A673 (cell line): Measurements from ENCODE around the gene MAP6. TPM values are rescaled to one million over a fixed set of nuclear protein-coding genes. Genes with fewer than 3 reads are reported as not detected.

Source experiments
- BruUV-seq: library from RNA; stranded (reverse); fragments of 400-500 nt; replicated peaks from 2 replicates; lab custom pipeline; 2021; lab: Mats Ljungman, UMichigan
- CTCF ChIA-PET: fragments of 300-600 bp; sonication (Branson Sonifier 250); formaldehyde crosslinking; loops from one replicate; lab custom pipeline; 2022; ENCODE audit warnings: antibody characterized with exemption; lab: Charles Lee
- POLR2A ChIA-PET: fragments of 300-600 bp; sonication (Branson Sonifier 250); formaldehyde crosslinking; loops from one replicate; lab custom pipeline; 2022; ENCODE audit warnings: antibody characterized with exemption; ENCODE audit not compliant: low non-redundant PET; lab: Charles Lee
- DNase-seq: peaks from one replicate; pipeline ENCODE4 v3.0.0-alpha.2; 2015; ENCODE audit warnings: low spot score
- H3K27ac ChIP-seq: fragments of 200-600 bp; sonication (generic); 2 replicates; pipeline ENCODE4 v1.5.1; 2016; ENCODE audit warnings: mixed run types, low read depth, mild to moderate bottlenecking, mixed read lengths, antibody characterized with exemption, low read length; ENCODE audit not compliant: poor library complexity, severe bottlenecking
- H3K27me3 ChIP-seq: fragments of 200-600 bp; sonication (generic); replicated peaks from 2 replicates; pipeline ENCODE4 v1.6.1; 2017; ENCODE audit warnings: mixed run types, low read depth, mild to moderate bottlenecking, mixed read lengths, antibody characterized with exemption, low read length; ENCODE audit not compliant: insufficient read depth, poor library complexity
- H3K36me3 ChIP-seq: fragments of 200-600 bp; sonication (generic); 2 replicates; pipeline ENCODE4 v1.6.1; 2016; ENCODE audit warnings: mixed run types, mild to moderate bottlenecking, mixed read lengths, antibody characterized with exemption, low read length; ENCODE audit not compliant: insufficient read depth, poor library complexity, severe bottlenecking
- H3K4me1 ChIP-seq: fragments of 200-600 bp; sonication (generic); 2 replicates; pipeline ENCODE4 v1.6.1; 2017; ENCODE audit warnings: mixed run types, mild to moderate bottlenecking, mixed read lengths, antibody characterized with exemption, low read length; ENCODE audit not compliant: insufficient read depth, poor library complexity, severe bottlenecking
- H3K4me3 ChIP-seq: fragments of 200-600 bp; sonication (generic); 2 replicates; pipeline ENCODE4 v1.5.1; 2016; ENCODE audit warnings: low read depth, mixed run types, mild to moderate bottlenecking, mixed read lengths, low read length; ENCODE audit not compliant: poor library complexity, severe bottlenecking
- H3K9me3 ChIP-seq: fragments of 200-600 bp; sonication (generic); 2 replicates; pipeline ENCODE4 v1.6.1; 2016; ENCODE audit warnings: mixed run types, low read depth, mild to moderate bottlenecking, mixed read lengths, antibody characterized with exemption, low read length; ENCODE audit not compliant: poor library complexity, severe bottlenecking
- EZH2 ChIP-seq: fragments of 200-600 bp; sonication (generic); IDR thresholded peaks from 2 replicates; pipeline ENCODE4 v1.6.1; 2017; ENCODE audit warnings: borderline replicate concordance, low read depth, mild to moderate bottlenecking, mixed read lengths, antibody characterized with exemption, low read length; ENCODE audit not compliant: poor library complexity, severe bottlenecking
- intact Hi-C: fragments of 100-400 bp; cut with micrococcal nuclease; formaldehyde crosslinking; loops from one replicate; pipeline ENCODE4 v1.10.0; 2022; ENCODE audit not compliant: unreplicated experiment
- total RNA-seq: library from RNA; stranded (reverse); gene quantifications from 2 replicates; pipeline ENCODE4 v1.2.3, GENCODE V29; 2021
- TF ChIP-seq, protein P1 (sequence below): fragments of 300-800, 200-600 bp; sonication (generic); conservative IDR thresholded peaks from 2 replicates; pipeline ENCODE4 v1.5.1; 2017; ENCODE audit warnings: low read depth, mild to moderate bottlenecking, antibody characterized with exemption, low read length, moderate library complexity, mixed read lengths

The MAP6 gene
- total RNA-seq, 1 experiment from 2014 or later: not detected

DNA sequence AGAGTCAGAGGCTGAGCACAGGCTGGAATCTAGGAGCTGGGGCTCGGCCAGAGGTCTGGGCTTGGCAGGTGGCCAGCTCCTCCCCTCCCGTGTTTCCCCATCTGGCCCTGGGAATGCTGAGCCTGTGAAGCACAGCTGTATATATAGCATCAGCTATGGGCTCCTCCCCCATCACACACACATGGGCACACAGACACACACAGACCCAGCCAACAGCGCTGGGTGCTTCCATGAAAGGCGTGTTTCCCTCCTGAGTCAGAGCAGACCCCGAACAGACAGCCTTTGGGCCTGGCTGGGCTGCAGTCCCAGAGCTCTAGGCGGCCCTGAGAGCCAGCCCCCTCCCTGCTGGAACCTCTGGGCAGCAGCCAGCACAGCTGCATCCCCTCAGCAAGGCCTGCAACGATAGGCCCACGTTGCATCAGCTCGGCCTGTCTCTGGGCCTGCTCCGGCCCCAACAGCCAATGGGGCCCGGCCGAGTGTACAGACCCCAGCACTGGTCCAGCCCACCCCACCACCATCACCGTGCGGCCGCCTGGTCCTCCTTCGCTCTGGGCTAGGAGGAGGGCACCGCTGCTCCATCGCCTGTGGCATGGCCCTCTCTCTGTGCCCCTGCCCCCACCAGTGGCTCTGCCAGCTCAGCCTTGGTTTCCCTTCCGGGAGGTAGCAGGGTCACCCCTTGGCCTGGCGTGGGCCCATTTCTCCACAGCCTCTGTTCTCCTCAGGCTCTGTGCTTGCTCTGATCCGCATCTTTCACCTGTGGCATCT lies 114.4 kb downstream of the MAP6 start:
- H3K9me3 ChIP-seq: no peaks in the 10 kb centered on the region
- ChIA-PET CTCF (interaction anchor here (0.7 to 1.4 kb wide), 3 partner anchors 22 to 29 kb away, joined by 3 read pairs; partner anchors contain the start of gene GDPD5), POLR2A (interaction anchor here (0.6 to 1.5 kb wide), 7 partner anchors 8 to 215 kb away, joined by 3 to 11 read pairs (median 3); partner anchors contain the start of gene SERPINH1)
- no peaks in the 10 kb centered on the region for H3K27me3 ChIP-seq
- peak; percentile 94 for DNase-seq
- no peak overlapping the region for H3K4me3 ChIP-seq
- H3K27ac ChIP-seq: peak overlapping the region; percentile 95
- TF ChIP-seq, protein P1, sequence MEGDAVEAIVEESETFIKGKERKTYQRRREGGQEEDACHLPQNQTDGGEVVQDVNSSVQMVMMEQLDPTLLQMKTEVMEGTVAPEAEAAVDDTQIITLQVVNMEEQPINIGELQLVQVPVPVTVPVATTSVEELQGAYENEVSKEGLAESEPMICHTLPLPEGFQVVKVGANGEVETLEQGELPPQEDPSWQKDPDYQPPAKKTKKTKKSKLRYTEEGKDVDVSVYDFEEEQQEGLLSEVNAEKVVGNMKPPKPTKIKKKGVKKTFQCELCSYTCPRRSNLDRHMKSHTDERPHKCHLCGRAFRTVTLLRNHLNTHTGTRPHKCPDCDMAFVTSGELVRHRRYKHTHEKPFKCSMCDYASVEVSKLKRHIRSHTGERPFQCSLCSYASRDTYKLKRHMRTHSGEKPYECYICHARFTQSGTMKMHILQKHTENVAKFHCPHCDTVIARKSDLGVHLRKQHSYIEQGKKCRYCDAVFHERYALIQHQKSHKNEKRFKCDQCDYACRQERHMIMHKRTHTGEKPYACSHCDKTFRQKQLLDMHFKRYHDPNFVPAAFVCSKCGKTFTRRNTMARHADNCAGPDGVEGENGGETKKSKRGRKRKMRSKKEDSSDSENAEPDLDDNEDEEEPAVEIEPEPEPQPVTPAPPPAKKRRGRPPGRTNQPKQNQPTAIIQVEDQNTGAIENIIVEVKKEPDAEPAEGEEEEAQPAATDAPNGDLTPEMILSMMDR: no peak
- TF ChIP-seq EZH2: no peak
- H3K4me1 ChIP-seq: peaks cover 45% of the 10 kb centered on the region
- no TSS peak for BruUV-seq
- no peaks in the 10 kb centered on the region for H3K36me3 ChIP-seq
- intact Hi-C loops: no loop called here

GRCh38 chr11:75553889-75554257 lies 115.0 kb downstream of the MAP6 start:
- peak overlapping the region; percentile 95 for H3K27ac ChIP-seq
- DNase-seq: no peak
- TF ChIP-seq, protein P1: no peak
- no peak for TF ChIP-seq EZH2
- H3K4me1 ChIP-seq: peaks cover 40% of the 10 kb centered on the region
- H3K4me3 ChIP-seq: no peak overlapping the region
- POLR2A ChIA-PET: interaction anchor here (0.6 to 1.5 kb wide), 6 partner anchors 9 to 214 kb away, joined by 3 to 11 read pairs (median 4); partner anchors contain the start of gene SERPINH1
- no TSS peak for BruUV-seq
- H3K9me3 ChIP-seq: no peaks in the 10 kb centered on the region
- H3K27me3 ChIP-seq: no peaks in the 10 kb centered on the region
- H3K36me3 ChIP-seq: no peaks in the 10 kb centered on the region
- intact Hi-C loops: no loop called here
- CTCF ChIA-PET: interaction anchor here (0.9 to 1.4 kb wide), 2 partner anchors 22 to 28 kb away, joined by 3 read pairs; partner anchors contain the start of gene GDPD5

GRCh38 chr11:75553182-75553581 lies 115.7 kb downstream of the MAP6 start:
- no TSS peak for BruUV-seq
- intact Hi-C loops: no loop called here

More at GRCh38 chr11:75553182-75553581, 115.7 kb downstream of the MAP6 start:
- TF ChIP-seq EZH2: no peak
- TF ChIP-seq, protein P1: no peak
- peak overlapping the region; percentile 95 for H3K27ac ChIP-seq
- POLR2A ChIA-PET: interaction anchor here (1.5 kb wide), 1 partner anchor 214 kb away, joined by 3 read pairs; no protein-coding TSS in a partner anchor
- peaks cover 33% of the 10 kb centered on the region for H3K4me1 ChIP-seq
- H3K36me3 ChIP-seq: no peaks in the 10 kb centered on the region
- no peak overlapping the region for H3K4me3 ChIP-seq
- CTCF ChIA-PET: no interaction called here
- no peaks in the 10 kb centered on the region for H3K27me3 ChIP-seq
- DNase-seq: no peak
- H3K9me3 ChIP-seq: no peaks in the 10 kb centered on the region
